A673 (cell line): ENCODE data around the gene IGFL2. TPM values are rescaled to one million over a fixed set of nuclear protein-coding genes. Genes with fewer than 3 reads are reported as not detected.

Experiments
- BruUV-seq: library from RNA; stranded (reverse); fragments of 400-500 nt; replicated peaks from 2 replicates; lab custom pipeline; 2021; lab: Mats Ljungman, UMichigan
- CTCF ChIA-PET: fragments of 300-600 bp; sonication (Branson Sonifier 250); formaldehyde crosslinking; loops from one replicate; lab custom pipeline; 2022; ENCODE audit warnings: antibody characterized with exemption; lab: Charles Lee
- POLR2A ChIA-PET: fragments of 300-600 bp; sonication (Branson Sonifier 250); formaldehyde crosslinking; loops from one replicate; lab custom pipeline; 2022; ENCODE audit warnings: antibody characterized with exemption; ENCODE audit not compliant: low non-redundant PET; lab: Charles Lee
- DNase-seq: peaks from one replicate; pipeline ENCODE4 v3.0.0-alpha.2; 2015; ENCODE audit warnings: low spot score
- H3K27ac ChIP-seq: fragments of 200-600 bp; sonication (generic); 2 replicates; pipeline ENCODE4 v1.5.1; 2016; ENCODE audit warnings: mixed run types, low read depth, mild to moderate bottlenecking, mixed read lengths, antibody characterized with exemption, low read length; ENCODE audit not compliant: poor library complexity, severe bottlenecking
- H3K27me3 ChIP-seq: fragments of 200-600 bp; sonication (generic); replicated peaks from 2 replicates; pipeline ENCODE4 v1.6.1; 2017; ENCODE audit warnings: mixed run types, low read depth, mild to moderate bottlenecking, mixed read lengths, antibody characterized with exemption, low read length; ENCODE audit not compliant: insufficient read depth, poor library complexity
- H3K36me3 ChIP-seq: fragments of 200-600 bp; sonication (generic); 2 replicates; pipeline ENCODE4 v1.6.1; 2016; ENCODE audit warnings: mixed run types, mild to moderate bottlenecking, mixed read lengths, antibody characterized with exemption, low read length; ENCODE audit not compliant: insufficient read depth, poor library complexity, severe bottlenecking
- H3K4me1 ChIP-seq: fragments of 200-600 bp; sonication (generic); 2 replicates; pipeline ENCODE4 v1.6.1; 2017; ENCODE audit warnings: mixed run types, mild to moderate bottlenecking, mixed read lengths, antibody characterized with exemption, low read length; ENCODE audit not compliant: insufficient read depth, poor library complexity, severe bottlenecking
- H3K4me3 ChIP-seq: fragments of 200-600 bp; sonication (generic); 2 replicates; pipeline ENCODE4 v1.5.1; 2016; ENCODE audit warnings: low read depth, mixed run types, mild to moderate bottlenecking, mixed read lengths, low read length; ENCODE audit not compliant: poor library complexity, severe bottlenecking
- H3K9me3 ChIP-seq: fragments of 200-600 bp; sonication (generic); 2 replicates; pipeline ENCODE4 v1.6.1; 2016; ENCODE audit warnings: mixed run types, low read depth, mild to moderate bottlenecking, mixed read lengths, antibody characterized with exemption, low read length; ENCODE audit not compliant: poor library complexity, severe bottlenecking
- EZH2 ChIP-seq: fragments of 200-600 bp; sonication (generic); IDR thresholded peaks from 2 replicates; pipeline ENCODE4 v1.6.1; 2017; ENCODE audit warnings: borderline replicate concordance, low read depth, mild to moderate bottlenecking, mixed read lengths, antibody characterized with exemption, low read length; ENCODE audit not compliant: poor library complexity, severe bottlenecking
- intact Hi-C: fragments of 100-400 bp; cut with micrococcal nuclease; formaldehyde crosslinking; loops from one replicate; pipeline ENCODE4 v1.10.0; 2022; ENCODE audit not compliant: unreplicated experiment
- total RNA-seq: library from RNA; stranded (reverse); gene quantifications from 2 replicates; pipeline ENCODE4 v1.2.3, GENCODE V29; 2021
- TF ChIP-seq, protein P1 (sequence below): fragments of 300-800, 200-600 bp; sonication (generic); conservative IDR thresholded peaks from 2 replicates; pipeline ENCODE4 v1.5.1; 2017; ENCODE audit warnings: low read depth, mild to moderate bottlenecking, antibody characterized with exemption, low read length, moderate library complexity, mixed read lengths

Gene IGFL2
- total RNA-seq, 1 experiment from 2014 or later: 0.45 TPM

DNA sequence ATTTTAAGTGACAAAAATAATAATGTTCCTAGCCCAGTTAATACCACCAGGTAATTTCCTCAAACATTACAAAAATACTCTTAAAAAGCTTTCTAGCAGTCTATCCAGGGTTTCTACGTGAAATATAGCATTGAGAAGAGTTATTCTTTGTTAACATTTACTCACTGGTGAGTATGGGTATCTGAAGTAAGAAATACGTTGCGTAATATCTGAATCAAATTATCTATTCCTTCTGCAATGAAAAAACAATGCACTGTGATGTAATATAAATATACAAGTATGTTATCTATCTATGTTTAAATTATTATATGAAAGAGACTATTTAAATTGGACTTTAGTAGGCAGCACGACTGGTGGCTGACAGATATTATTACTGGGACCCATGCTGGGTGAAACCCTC lies 5.7 kb upstream of the IGFL2 start:
- H3K36me3 ChIP-seq: no peaks in the 10 kb centered on the region
- no peaks in the 10 kb centered on the region for H3K4me1 ChIP-seq
- BruUV-seq: no TSS peak
- DNase-seq: no peak
- POLR2A ChIA-PET: no interaction called here
- no peak overlapping the region for H3K4me3 ChIP-seq
- CTCF ChIA-PET: no interaction called here
- no peaks in the 10 kb centered on the region for H3K27me3 ChIP-seq
- no peak for TF ChIP-seq EZH2
- TF ChIP-seq, protein P1, sequence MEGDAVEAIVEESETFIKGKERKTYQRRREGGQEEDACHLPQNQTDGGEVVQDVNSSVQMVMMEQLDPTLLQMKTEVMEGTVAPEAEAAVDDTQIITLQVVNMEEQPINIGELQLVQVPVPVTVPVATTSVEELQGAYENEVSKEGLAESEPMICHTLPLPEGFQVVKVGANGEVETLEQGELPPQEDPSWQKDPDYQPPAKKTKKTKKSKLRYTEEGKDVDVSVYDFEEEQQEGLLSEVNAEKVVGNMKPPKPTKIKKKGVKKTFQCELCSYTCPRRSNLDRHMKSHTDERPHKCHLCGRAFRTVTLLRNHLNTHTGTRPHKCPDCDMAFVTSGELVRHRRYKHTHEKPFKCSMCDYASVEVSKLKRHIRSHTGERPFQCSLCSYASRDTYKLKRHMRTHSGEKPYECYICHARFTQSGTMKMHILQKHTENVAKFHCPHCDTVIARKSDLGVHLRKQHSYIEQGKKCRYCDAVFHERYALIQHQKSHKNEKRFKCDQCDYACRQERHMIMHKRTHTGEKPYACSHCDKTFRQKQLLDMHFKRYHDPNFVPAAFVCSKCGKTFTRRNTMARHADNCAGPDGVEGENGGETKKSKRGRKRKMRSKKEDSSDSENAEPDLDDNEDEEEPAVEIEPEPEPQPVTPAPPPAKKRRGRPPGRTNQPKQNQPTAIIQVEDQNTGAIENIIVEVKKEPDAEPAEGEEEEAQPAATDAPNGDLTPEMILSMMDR: no peak
- H3K27ac ChIP-seq: no peak overlapping the region
- no peaks in the 10 kb centered on the region for H3K9me3 ChIP-seq
- intact Hi-C loops: no loop called here

DNA sequence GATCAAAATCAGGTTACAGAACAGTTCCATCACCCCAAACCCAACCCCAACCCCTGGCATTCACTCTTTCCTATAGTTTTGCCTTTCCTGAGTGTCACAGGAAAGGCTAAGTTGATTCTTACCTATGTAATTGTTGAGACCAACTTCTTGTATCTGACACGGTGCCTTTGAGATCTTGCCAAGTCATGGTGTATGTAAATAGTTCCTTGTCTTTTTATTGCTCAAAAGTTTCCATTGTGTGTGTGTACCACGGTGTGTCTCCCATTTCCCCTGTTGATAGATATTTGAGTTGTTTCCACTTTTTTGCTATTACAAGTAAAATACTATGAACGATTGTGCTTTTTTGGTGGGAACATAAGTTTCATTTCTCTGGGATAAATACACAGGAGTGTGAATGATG lies 3.3 kb upstream of the IGFL2 start:
- Histone ChIP-seq H3K9me3 (no peaks in the 10 kb centered on the region), H3K4me1 (no peaks in the 10 kb centered on the region), H3K36me3 (no peaks in the 10 kb centered on the region), H3K27ac (no peak overlapping the region), H3K4me3 (no peak overlapping the region), H3K27me3 (no peaks in the 10 kb centered on the region)
- intact Hi-C loops: no loop called here
- TF ChIP-seq, protein P1: no peak
- ChIA-PET CTCF (no interaction called here), POLR2A (no interaction called here)
- DNase-seq: no peak
- no TSS peak for BruUV-seq

DNA sequence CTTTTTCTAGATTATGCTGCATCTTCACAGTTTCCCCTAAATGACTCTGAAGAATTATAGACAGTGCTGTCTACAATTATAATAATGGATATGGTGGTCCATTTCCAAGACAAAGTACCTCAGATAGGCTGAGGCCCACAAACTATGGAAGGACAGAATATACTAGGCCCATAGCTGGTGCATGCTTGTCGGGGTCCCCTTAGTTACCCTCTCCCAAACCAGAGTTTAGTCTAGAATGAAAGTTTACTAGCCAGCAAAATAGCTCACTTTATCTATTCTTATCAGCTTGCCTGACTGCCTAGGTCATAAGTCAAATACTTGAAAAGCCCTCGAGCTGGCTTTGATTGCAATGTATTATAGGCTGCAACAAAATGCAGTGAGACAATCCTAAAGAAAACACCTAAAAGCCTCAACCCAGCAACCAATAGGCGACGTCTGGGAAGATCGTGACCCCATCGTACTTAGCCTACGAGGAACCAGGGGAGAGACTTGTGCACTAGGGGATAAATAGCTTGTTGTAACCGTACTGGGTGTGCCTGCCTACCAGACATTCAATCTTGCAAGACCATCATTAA lies 785 bp upstream of the IGFL2 start:
- Histone ChIP-seq H3K4me3 (no peak overlapping the region), H3K36me3 (no peaks in the 10 kb centered on the region), H3K27ac (no peak overlapping the region), H3K9me3 (no peaks in the 10 kb centered on the region), H3K4me1 (no peaks in the 10 kb centered on the region), H3K27me3 (no peaks in the 10 kb centered on the region)
- no TSS peak for BruUV-seq
- ChIA-PET POLR2A (no interaction called here), CTCF (no interaction called here)
- TF ChIP-seq, protein P1: no peak
- TF ChIP-seq EZH2: no peak
- no peak for DNase-seq
- intact Hi-C loops: no loop called here
